DND-41 (cell line): ENCODE measurements around the gene RDH16.

Source experiments
- ATAC-seq: fragments of 200-7000 bp; cut with Tn5 transposase; 3 replicates; pipeline ENCODE4 v1.9.1; 2021; ENCODE audit warnings: low read depth; ENCODE audit not compliant: insufficient read depth
- DNase-seq: peaks from one replicate; pipeline ENCODE4 v3.0.0-alpha.2; 2020
- H2AFZ ChIP-seq: 2 replicates; pipeline ENCODE4 v1.6.0; 2012; ENCODE audit warnings: low read depth, low read length
- H3K27ac ChIP-seq: 2 replicates; pipeline ENCODE4 v1.5.1; 2012; ENCODE audit warnings: low read length, inconsistent platforms
- H3K27me3 ChIP-seq: fragments of 200-600 bp; sonication (generic); 2 replicates; pipeline ENCODE4 v1.6.0; 2012; ENCODE audit warnings: low read length, mild to moderate bottlenecking, inconsistent platforms; ENCODE audit not compliant: insufficient read depth, poor library complexity
- H3K36me3 ChIP-seq: 2 replicates; pipeline ENCODE4 v1.5.1; 2012; ENCODE audit warnings: low read length, inconsistent platforms; ENCODE audit not compliant: insufficient read depth
- H3K4me1 ChIP-seq: 2 replicates; pipeline ENCODE4 v1.5.1; 2012; ENCODE audit warnings: mild to moderate bottlenecking, low read length; ENCODE audit not compliant: insufficient read depth
- H3K4me2 ChIP-seq: 2 replicates; pipeline ENCODE4 v1.6.0; 2012; ENCODE audit warnings: mild to moderate bottlenecking, moderate library complexity, low read length, inconsistent platforms; ENCODE audit not compliant: insufficient read depth
- H3K4me3 ChIP-seq, 2 experiments: fragments of 200-600 bp in 1 of 2; shearing (Covaris generic) in 1 of 2; 2 replicates each; pipeline ENCODE4 v1.5.1; 2012 to 2016; ENCODE audit warnings: inconsistent platforms in 2 of 2, low read length in 2 of 2, mild to moderate bottlenecking in 2 of 2, low read depth in 1 of 2, moderate library complexity in 1 of 2
- H3K79me2 ChIP-seq: 2 replicates; pipeline ENCODE4 v1.6.0; 2012; ENCODE audit warnings: low read length, inconsistent platforms; ENCODE audit not compliant: insufficient read depth
- H3K9ac ChIP-seq: 2 replicates; pipeline ENCODE4 v1.6.0; 2012; ENCODE audit warnings: low read depth, mild to moderate bottlenecking, inconsistent platforms, low read length, moderate library complexity
- H3K9me3 ChIP-seq: 2 replicates; pipeline ENCODE4 v1.5.1; 2012; ENCODE audit warnings: low read length, moderate library complexity, mild to moderate bottlenecking, inconsistent platforms; ENCODE audit not compliant: insufficient read depth, severe bottlenecking
- H4K20me1 ChIP-seq: 2 replicates; pipeline ENCODE4 v1.6.0; 2012; ENCODE audit warnings: low read length; ENCODE audit not compliant: insufficient read depth
- EZH2 ChIP-seq: IDR thresholded peaks from 3 replicates; pipeline ENCODE4 v1.6.1; 2012; ENCODE audit warnings: borderline replicate concordance, low read depth, mild to moderate bottlenecking, moderate library complexity, low read length, inconsistent platforms; ENCODE audit not compliant: severe bottlenecking
- TF ChIP-seq, protein P1 (sequence below): IDR thresholded peaks from 2 replicates; pipeline ENCODE4 v1.5.1; 2012; ENCODE audit warnings: borderline replicate concordance, low read length, moderate library complexity, mild to moderate bottlenecking; ENCODE audit not compliant: poor library complexity, severe bottlenecking; ENCODE audit errors: extremely low read depth

The RDH16 gene

DNA sequence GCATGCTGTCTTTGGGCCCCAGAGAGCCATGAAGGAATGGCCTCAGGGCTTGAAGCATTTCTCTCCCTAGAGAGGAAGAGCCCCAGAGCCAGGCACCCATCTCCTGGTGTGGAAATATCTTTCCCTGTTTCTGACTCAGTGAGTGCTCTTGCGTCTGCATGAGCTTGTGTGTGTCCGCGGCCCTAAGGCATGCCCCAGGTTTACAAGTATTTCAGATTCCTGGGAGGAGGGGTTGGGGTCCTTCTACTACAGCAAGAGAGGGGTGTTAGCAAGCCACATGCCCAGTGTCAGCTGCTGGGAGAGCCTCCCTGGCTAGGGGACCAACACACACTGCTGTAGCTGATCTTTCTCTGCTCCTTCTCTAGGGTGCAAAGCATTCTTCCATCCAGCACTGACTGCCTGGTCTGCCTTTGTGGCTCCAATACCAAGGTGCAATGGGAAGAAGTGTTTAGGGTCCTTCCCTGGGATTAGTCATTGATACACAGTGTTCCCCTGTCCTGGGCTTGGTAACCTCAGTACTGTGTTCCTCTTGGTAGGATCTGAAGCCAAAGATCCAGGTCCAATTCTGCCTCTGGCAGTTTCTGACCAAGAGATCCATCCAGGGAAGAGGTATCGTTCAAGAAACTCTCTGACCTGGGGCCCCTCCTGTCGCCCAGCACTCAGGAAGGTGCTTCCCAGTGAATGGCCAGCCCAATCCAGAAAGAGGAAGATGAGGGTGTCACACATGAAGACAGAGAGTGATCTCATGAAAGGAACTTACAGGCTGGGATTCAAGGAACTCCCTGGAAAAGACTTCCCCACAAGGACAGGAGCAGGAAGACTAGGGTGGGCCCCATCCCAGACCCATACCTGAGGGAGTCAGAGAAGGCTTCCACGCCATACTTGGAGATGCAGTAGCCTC is 3.1 kb downstream of the RDH16 start:
- Histone ChIP-seq H3K36me3 (no peaks in the 10 kb centered on the region), H3K9me3 (peaks cover 6% of the 10 kb centered on the region), H3K27ac (no peak overlapping the region), H3K79me2 (no peaks in the 10 kb centered on the region), H4K20me1 (no peaks in the 10 kb centered on the region), H2AFZ (no peak overlapping the region), H3K4me2 (no peak overlapping the region), H3K4me3 (no peak overlapping the region), H3K9ac (no peak overlapping the region), H3K4me1 (no peaks in the 10 kb centered on the region), H3K27me3 (no peaks in the 10 kb centered on the region)
- no peak for TF ChIP-seq EZH2
- TF ChIP-seq, protein P1, sequence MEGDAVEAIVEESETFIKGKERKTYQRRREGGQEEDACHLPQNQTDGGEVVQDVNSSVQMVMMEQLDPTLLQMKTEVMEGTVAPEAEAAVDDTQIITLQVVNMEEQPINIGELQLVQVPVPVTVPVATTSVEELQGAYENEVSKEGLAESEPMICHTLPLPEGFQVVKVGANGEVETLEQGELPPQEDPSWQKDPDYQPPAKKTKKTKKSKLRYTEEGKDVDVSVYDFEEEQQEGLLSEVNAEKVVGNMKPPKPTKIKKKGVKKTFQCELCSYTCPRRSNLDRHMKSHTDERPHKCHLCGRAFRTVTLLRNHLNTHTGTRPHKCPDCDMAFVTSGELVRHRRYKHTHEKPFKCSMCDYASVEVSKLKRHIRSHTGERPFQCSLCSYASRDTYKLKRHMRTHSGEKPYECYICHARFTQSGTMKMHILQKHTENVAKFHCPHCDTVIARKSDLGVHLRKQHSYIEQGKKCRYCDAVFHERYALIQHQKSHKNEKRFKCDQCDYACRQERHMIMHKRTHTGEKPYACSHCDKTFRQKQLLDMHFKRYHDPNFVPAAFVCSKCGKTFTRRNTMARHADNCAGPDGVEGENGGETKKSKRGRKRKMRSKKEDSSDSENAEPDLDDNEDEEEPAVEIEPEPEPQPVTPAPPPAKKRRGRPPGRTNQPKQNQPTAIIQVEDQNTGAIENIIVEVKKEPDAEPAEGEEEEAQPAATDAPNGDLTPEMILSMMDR, result no peak
- ATAC-seq (no peak), DNase-seq (no peak)

DNA sequence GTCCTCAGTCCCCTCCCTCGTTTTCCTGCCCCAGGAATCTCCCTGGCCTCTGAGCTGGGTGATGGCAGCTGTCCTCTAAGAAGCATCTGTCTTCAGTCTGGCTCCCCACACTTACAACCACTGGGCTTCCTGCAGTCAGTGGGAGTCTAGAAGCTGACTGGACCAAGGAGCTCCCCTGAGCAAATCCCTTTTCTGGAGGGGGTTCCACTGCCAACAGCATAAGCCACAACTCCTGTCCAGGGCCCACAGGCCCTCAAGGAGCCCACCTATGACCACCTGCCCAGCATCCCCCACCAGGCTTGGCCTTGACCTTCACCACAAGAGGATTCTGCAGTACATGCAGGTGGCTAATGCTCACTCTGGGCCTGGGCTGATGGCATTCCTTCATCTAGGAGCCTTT is 4.1 kb downstream of the RDH16 start:
- TF ChIP-seq, protein P1, result no peak
- TF ChIP-seq EZH2, result no peak
- no peak for ATAC-seq

DNA sequence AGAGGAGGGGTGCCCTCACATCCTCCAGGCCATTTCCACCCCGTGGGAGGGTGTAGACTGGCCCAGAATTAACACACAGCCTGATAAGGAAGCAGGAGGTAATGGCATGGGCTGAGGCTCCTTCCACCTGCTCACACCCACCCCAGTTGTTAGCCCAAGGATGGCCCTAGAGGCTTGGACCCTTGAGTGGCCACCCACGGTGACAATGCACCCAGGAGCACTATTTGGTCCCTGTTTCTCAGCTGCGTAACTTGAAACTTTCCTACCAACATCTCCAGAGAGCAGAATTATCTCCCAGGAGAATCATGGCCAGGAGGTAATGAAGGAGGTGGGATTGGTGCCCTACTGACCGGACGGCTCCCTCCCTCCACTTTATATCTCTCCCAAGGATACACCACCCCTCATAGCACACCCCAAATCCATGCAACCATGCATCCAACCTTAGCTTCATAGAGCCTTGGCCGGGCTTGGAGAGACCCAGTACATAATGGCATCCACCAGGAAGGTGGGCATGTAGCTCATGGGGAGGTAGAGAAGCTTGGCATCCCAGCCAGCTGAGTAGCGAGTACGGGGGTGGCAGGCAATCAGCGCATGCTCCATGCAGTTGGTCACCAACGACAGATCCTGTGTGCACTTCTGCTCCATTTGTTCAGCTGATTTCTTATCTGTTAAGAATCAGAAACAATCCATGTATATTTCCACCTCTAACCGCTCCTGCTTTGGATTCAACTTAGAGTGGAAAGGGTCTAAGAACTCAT is 5.6 kb downstream of the RDH16 start:
- Histone ChIP-seq H4K20me1 (no peaks in the 10 kb centered on the region), H3K27ac (no peak overlapping the region), H3K36me3 (no peaks in the 10 kb centered on the region), H3K27me3 (no peaks in the 10 kb centered on the region), H3K9me3 (no peaks in the 10 kb centered on the region), H3K79me2 (no peaks in the 10 kb centered on the region), H3K4me2 (no peak overlapping the region), H3K4me1 (no peaks in the 10 kb centered on the region), H2AFZ (no peak overlapping the region), H3K9ac (no peak overlapping the region), H3K4me3 (no peak overlapping the region)
- TF ChIP-seq, protein P1, result no peak
- TF ChIP-seq EZH2, result no peak
- DNase-seq (no peak), ATAC-seq (no peak)

More for the DNA sequence above, 4.1 kb downstream of the RDH16 start:
- Histone ChIP-seq H3K9ac (no peak overlapping the region), H3K4me3 (no peak overlapping the region), H3K79me2 (no peaks in the 10 kb centered on the region), H2AFZ (no peak overlapping the region), H4K20me1 (no peaks in the 10 kb centered on the region), H3K27me3 (no peaks in the 10 kb centered on the region), H3K9me3 (peaks cover 2% of the 10 kb centered on the region), H3K4me2 (no peak overlapping the region), H3K4me1 (no peaks in the 10 kb centered on the region), H3K36me3 (no peaks in the 10 kb centered on the region), H3K27ac (no peak overlapping the region)
- no peak for DNase-seq
